ENCODE measurements around the gene CCND2. TPM values are rescaled to one million over a fixed set of nuclear protein-coding genes. Genes with fewer than 3 reads are reported as not detected.

Gene CCND2
- total and polyA plus RNA-seq, 2 of the 8 experiments (the other 6 are each of a cell fraction or from before 2014, with no cell fraction given) = 41.7 to 223 TPM

DNA sequence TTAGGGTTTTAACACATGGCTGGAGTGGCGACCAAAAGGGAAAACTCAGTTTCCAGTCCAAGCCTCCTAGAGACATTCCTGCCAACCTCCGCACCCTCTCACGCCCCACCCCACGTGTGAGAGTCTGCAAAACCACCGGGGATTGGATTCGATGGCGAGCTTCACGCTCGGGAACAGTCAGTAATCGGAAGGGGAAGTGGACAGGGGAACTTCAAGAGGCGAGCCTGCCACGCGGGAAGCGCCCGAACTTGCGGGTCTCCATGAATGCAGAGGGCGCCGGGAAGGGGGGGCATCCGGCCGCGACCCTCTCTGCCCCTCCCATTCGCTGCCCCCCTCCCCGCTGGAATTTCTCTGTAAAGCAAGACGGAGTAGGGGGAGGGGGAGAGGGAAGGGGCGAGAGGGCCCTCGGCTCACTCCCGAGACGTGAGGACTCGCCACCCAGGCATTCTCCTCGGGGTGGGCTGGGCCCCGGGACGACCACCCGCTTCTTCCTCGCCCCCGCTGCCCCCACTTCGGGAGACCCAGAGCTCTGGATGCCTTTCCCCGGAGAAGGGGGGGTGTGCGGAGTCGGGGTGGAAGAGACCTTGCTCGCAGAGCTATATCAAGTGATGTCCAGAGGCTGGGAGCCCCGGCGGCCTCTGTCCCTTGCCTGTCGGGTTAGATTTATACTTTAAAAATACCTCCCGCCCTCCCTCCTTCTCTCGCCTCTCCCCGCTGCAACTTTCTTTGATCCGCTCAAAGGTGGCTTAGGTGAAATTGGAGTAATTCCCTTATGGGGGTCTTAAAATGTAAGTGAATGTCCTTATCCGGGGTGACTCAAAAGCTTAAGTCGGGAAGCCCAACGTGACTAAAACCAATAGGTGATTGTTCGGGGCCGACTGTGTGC lies 2.5 kb upstream of the CCND2 start:
- peak overlapping the region; percentile 62 for H4K8ac ChIP-seq (ENCODE audit: extremely low read depth, insufficient read depth, low read length)
- H2BK15ac ChIP-seq (ENCODE audit: low read length) = peak overlapping the region; percentile 99; the same call in 1 of the 2 replicates
- WGBS, 2 experiments (ENCODE audit: extremely low coverage in 1 of 2, insufficient coverage in 1 of 2, insufficient read length in 1 of 2, insufficient replicate concordance in 2 of 2, low coverage in 1 of 2, low lambda C conversion rate in 2 of 2, missing lambda C conversion rate in 1 of 2) = 2% methylated on average over 28 of the region's 52 CpGs; no CpG with 5 or more reads in 1 of the 2 experiments
- H3K79me1 ChIP-seq (ENCODE audit: low read depth, low read length) = peaks cover 2% of the 10 kb centered on the region; the same call in 1 of the 2 replicates
- peak overlapping the region; percentile 18 for H3K14ac ChIP-seq (ENCODE audit: insufficient read length)
- no peak overlapping the region for H3K4ac ChIP-seq (replicated peaks; ENCODE audit: insufficient read length, low read depth, low read length)
- peak overlapping the region; percentile 95; the same call in 1 of the 2 replicates for H2BK12ac ChIP-seq (ENCODE audit: low read depth, low read length)
- H3K4me3 ChIP-seq (ENCODE audit: extremely low read depth in 1 of 4, insufficient read depth in 2 of 4, low read depth in 3 of 4, low read length in 4 of 4) = peak overlapping the region; percentile 49 to 97 (median 68)
- peak overlapping the region; percentile 75 for H3K23ac ChIP-seq (ENCODE audit: insufficient read length)
- peak overlapping the region in 3 of 4 experiments; percentile 24 to 62 (median 29); a peak in 4 of 7 replicates for H3K9ac ChIP-seq (replicated peaks in 1 of 4; ENCODE audit: extremely low read depth in 1 of 4, low read depth in 3 of 4, low read length in 3 of 4)
- peaks cover 0 to 3% (median under 1%) of the 10 kb centered on the region in 4 experiments; a peak in 3 of 8 replicates for H3K36me3 ChIP-seq (ENCODE audit: control insufficient read depth in 2 of 4, insufficient read depth in 4 of 4, low read length in 3 of 4)
- H2BK5ac ChIP-seq (ENCODE audit: low read depth, low read length) = peak overlapping the region; percentile 36; the same call in 1 of the 2 replicates
- ChIA-PET CTCF (ENCODE audit: partially characterized antibody) (interaction anchor here (0.6 to 1.6 kb wide), 10 partner anchors 68 to 1346 kb away, joined by 3 to 5 read pairs (median 3); no protein-coding TSS in a partner anchor), POLR2A (ENCODE audit: partially characterized antibody) (interaction anchor here (0.6 to 29.3 kb wide), 14 partner anchors 8 to 247 kb away, joined by 3 to 531 read pairs (median 7); partner anchors contain the start of gene TIGAR)
- H3K56ac ChIP-seq (replicated peaks; ENCODE audit: insufficient read length, low read depth, low read length) = peak overlapping the region; percentile 59
- H2AK5ac ChIP-seq (ENCODE audit: low read depth, low read length) = no peak overlapping the region
- peak overlapping the region; percentile 28 for H4K5ac ChIP-seq (ENCODE audit: insufficient read length, low read depth, low read length)
- H3K79me2 ChIP-seq (ENCODE audit: control insufficient read depth in 1 of 2, insufficient read depth in 2 of 2, low read length in 2 of 2) = peaks cover 7 to 25% of the 10 kb centered on the region in 2 experiments; a peak in 3 of 4 replicates
- peak overlapping the region; percentile 93 to 99 for H3K4me2 ChIP-seq (ENCODE audit: insufficient read depth in 1 of 2, low read depth in 2 of 2, low read length in 2 of 2)
- peak in 1 of 2 experiments; percentile 83 for DNase-seq (ENCODE audit: low read depth in 1 of 2, low spot score in 2 of 2)
- H3K27ac ChIP-seq (ENCODE audit: low read depth, low read length) = no peak overlapping the region
- H2BK20ac ChIP-seq (ENCODE audit: low read length) = 0 out of 2 replicates have a peak overlapping the region, but pooled peaks have one; percentile 23
- no peaks in the 10 kb centered on the region for H3K9me3 ChIP-seq (ENCODE audit: insufficient read depth in 2 of 2, low read depth in 1 of 2, low read length in 1 of 2)
- H3K4me1 ChIP-seq (replicated peaks in 1 of 4; ENCODE audit: control insufficient read depth in 3 of 4, insufficient read depth in 4 of 4, low read length in 3 of 4) = peaks cover 4 to 23% (median 11%) of the 10 kb centered on the region in 4 experiments
- H3K27me3 ChIP-seq (replicated peaks in 1 of 4; ENCODE audit: control insufficient read depth in 3 of 4, extremely low read depth in 1 of 4, insufficient read depth in 3 of 4, low read length in 3 of 4) = peaks cover 3 to 45% (median 26%) of the 10 kb centered on the region in 4 experiments; a peak in 6 of 7 replicates
- no peak overlapping the region for H2AFZ ChIP-seq (ENCODE audit: low read length)
- peak overlapping the region; percentile 77 for H4K91ac ChIP-seq (replicated peaks; ENCODE audit: insufficient read length, low read length)
- H3K23me2 ChIP-seq (ENCODE audit: low read depth, low read length) = peaks cover 40% of the 10 kb centered on the region
- peak overlapping the region; percentile 94 for H2BK120ac ChIP-seq (replicated peaks; ENCODE audit: low read depth, low read length)
- no peaks in the 10 kb centered on the region for H4K20me1 ChIP-seq (replicated peaks in 1 of 2; ENCODE audit: control insufficient read depth in 1 of 2, insufficient read depth in 2 of 2, low read length in 2 of 2)
- peak overlapping the region; percentile 64 for H3K18ac ChIP-seq (ENCODE audit: extremely low read depth, low read length)
- no peak for FAIRE-seq
